ENCODE data around the gene ASB1.

DNA sequence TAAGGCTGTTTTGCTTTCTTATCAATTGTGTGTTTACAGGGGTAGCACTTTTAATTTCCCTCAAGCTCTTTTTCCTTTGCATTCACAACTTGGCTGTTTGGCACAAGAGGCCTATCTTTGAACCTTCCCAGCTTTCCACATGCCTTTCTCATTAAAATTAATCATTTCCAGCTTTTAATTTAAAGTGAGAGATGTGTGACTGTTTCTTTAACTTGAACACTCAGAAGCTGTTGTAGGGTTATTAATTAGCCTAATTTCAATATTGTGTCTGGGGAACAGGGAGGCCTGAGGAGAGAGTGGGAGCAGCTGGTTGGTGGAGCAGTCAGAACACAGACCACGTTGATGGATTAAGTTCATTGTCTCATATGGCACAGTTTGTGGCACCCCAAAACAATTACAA, 4.7 kb downstream of the ASB1 start:
- TF ChIP-seq, protein P1, sequence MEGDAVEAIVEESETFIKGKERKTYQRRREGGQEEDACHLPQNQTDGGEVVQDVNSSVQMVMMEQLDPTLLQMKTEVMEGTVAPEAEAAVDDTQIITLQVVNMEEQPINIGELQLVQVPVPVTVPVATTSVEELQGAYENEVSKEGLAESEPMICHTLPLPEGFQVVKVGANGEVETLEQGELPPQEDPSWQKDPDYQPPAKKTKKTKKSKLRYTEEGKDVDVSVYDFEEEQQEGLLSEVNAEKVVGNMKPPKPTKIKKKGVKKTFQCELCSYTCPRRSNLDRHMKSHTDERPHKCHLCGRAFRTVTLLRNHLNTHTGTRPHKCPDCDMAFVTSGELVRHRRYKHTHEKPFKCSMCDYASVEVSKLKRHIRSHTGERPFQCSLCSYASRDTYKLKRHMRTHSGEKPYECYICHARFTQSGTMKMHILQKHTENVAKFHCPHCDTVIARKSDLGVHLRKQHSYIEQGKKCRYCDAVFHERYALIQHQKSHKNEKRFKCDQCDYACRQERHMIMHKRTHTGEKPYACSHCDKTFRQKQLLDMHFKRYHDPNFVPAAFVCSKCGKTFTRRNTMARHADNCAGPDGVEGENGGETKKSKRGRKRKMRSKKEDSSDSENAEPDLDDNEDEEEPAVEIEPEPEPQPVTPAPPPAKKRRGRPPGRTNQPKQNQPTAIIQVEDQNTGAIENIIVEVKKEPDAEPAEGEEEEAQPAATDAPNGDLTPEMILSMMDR (optimal IDR thresholded peaks at IDR 0.05 in 1 of 3, IDR thresholded peaks at IDR 0.05 in 1 of 3, conservative IDR thresholded peaks at IDR 0.05 in 1 of 3; ENCODE audit: extremely low read depth in 1 of 3, insufficient read depth in 2 of 3, low read length in 3 of 3): no peak
- no peak for TF ChIP-seq EZH2 (IDR thresholded peaks at IDR 0.05; ENCODE audit: low read length)

Measured in keratinocyte (primary cell).